CD4-positive, alpha-beta T cell treated with Interleukin-4 for 4 hours (primary cell): Measurements from ENCODE around the gene FOXC1.

Source experiments
- DNase-seq: peaks from one replicate; pipeline ENCODE4 v3.0.0-alpha.2; 2020

Gene FOXC1

GRCh38 chr6:1609648-1610496 is at the start of gene FOXC1:
FOXC1 (plus strand) TSS chr6:1609915; CDS start chr6:1610446, 531 bp downstream.
- DNase-seq: peak; percentile 19

DNA sequence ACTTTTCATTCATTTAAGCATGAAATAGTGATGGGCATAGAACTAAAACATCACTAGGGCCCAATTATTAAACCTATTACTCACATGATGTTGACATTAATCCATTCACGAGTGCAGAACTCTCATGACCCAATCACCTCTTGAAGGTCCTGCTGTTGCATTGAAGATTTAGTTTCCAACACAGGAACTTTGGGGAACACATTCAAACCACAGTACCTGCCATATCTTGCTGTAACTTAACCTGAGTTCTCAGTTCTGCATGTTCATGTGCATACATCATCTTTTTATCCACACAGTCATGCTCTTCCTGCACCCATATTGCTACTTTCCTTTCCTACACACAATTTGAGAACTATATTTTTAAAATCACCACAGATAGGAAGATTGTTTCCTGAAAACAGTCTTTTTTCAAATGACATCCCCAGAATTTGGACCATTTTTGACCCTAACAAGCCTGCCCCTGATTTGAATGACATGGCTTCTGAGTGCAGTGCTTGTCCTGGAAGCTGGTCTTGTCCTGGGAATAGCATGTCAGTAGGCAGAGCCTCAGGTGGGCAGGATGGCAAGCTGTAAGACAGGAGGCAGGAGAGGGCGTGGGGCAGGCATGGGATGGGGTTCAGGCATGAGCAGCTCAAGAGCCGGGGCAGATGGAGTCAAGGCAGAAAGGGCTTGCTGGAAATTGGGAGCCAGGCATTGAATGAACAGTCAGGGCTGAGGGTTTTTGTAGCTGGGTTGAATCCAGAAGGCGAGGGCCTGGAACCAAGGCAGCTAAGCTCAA is 49.2 kb upstream of the FOXC1 start:
- DNase-seq: no peak

GRCh38 chr6:1561355-1561754 is 48.4 kb upstream of the FOXC1 start:
- no peak for DNase-seq

GRCh38 chr6:1562171-1562955 is 47.4 kb upstream of the FOXC1 start:
- DNase-seq: no peak

DNA sequence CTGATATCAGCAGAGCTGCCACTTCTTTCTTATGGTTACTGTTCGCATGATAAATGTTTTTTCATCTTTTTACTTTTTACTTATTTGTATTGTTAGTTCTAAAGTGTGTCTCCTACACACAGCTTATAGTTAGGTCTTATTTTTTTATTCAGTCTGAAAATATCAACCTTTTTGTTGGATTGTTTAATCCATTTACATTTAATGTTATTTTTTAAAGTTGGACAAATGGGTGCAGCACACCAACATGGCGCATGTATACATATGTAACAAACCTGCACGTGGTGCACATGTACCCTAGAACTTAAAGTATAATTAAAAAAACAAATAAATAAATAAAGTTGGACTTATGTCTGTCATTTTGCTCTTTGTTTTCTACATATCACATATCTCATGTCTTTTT is 40.3 kb upstream of the FOXC1 start:
- DNase-seq: no peak

DNA sequence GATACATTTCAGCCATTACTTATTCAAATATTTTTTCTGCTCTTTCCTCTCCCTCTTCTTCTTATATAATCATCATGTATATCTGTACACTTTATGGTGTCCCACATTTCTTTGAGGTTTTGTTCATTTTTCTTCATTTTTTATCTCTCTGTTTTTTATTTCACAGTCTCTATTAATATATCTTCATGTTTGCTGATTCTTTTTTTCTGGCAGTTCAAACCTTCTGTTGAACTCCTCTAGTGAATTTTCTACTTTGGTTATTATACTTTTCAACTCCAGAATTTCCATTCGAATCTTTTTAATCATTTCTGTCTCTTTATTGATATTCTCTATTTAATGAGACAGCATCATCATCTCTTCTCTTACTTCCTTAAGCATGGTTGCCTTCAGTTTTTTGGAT is 38.9 kb upstream of the FOXC1 start:
- DNase-seq: no peak

DNA sequence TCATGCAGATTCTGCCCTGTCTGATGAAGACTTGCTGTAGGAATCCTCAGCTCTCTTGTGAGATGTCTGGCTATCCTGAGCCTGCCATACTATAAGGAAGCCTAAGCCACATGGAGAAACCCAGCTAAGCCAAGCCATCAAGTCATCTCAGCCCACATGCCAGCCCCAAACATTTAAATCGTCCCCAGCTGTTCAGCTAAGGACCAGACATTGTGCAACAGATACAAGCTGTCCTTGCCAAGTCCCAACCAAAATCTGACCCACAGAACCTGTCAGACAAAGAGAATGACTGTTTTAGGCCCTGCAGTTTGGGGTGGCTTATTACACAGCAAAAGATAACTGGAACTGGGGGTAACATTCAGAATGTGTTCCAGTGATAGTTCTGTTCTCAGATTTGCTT is 36.8 kb upstream of the FOXC1 start:
- DNase-seq: no peak

- DNase-seq: no peak
These were observed 35.5 kb upstream of the FOXC1 start for GRCh38 chr6:1574083-1574761.

GRCh38 chr6:1574890-1575209 is 34.9 kb upstream of the FOXC1 start:
- no peak for DNase-seq

DNA sequence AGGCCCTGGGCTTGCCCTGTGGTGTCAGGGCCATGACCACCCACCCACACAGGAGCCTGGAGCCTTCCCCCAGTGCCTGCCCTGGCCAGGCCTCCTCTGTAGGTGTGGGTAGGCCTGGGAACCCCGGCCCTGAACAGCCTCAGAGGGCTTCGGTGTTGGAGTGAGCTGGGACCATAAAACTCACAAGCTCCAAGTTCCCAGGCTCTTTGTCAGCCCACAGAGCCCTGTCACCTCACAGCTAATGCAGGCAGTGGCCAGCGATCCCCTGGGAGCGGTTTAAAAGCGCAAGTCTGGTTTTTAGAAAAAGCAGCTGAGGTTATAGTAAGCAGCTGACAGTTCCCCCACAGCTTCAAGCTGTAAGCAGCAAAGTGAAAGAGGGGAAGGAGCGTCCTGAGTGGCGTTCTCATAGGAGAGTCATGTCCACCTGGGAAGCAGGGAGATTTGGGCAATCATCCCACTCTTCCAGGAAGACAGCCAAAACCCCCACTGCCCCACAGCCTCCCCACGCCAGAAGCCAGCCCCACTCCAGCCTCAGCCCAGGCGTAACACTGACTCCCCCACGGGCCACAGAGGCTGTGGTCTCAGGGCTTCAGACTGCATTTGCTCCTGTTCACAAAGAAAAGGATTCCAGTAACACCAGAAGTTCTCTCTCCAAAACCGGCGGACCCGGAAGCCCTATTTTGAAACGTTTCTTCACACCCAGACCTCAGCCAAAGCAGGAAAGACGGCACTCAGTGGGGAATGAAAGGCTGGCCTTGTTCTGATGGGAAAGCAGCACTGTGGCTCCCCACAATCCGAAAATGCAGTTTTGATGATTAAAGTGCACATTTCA is 34.3 kb upstream of the FOXC1 start:
- no peak for DNase-seq

DNA sequence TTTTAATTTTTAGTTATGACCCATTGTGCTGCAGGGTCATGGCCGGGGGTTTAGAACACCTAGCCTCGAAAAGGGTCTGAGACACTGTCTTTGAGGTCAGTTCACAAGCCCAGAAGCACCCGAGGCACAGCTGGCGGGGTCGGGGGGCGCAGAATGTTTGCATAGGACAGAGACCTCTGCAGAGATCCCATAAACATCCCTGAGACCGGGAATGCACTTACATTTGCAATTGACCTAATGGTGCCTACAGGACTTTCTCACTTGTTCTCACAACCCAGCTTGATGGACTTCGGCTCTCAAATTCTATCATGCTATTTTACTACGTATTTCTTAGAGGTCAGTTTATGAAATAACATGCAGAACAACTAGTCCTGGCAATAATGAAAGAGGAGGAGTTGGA is 33.5 kb upstream of the FOXC1 start:
- no peak for DNase-seq

GRCh38 chr6:1576711-1577110 is 33.0 kb upstream of the FOXC1 start:
- DNase-seq: no peak

- no peak for DNase-seq
These were observed 32.5 kb upstream of the FOXC1 start for GRCh38 chr6:1577146-1577680.

DNA sequence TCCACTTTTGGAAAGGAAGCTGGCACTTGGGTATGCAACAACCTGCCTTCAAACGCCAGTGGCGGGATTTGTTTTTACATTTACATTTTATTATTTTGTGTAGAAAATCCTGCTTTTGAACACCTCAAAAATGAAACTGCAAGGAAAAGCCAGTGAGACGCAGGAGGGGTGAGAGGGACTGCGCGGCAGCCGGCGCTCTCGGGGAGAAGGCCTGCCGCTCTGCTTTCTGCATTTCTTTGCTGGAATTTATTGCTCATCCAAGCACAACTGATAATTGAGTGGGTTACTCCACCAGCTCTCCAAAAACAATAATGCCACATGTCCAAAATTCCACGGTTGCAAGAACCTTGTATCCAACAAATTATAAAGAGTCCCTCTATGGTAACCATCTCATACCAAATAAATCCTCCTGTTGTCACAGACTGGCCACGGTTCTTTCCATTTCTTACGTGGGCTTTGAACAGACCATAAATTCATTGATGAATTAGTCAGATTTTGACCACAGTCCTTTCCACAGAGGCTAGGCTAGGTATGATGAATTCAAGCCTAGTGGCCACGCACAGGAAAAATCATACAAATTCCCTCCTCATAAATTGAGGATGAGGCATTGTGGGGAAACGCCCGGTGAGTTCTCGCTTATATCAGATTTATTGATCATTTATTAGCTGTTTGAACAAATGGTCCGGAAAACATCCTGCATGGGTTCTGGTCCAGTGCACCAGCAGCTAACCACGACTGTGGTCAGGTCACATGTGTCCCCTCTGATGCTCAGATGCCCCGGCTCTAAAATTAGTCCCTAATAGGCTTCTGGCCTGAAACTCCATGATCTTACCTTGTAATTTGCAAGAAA is 31.6 kb upstream of the FOXC1 start:
- DNase-seq: no peak

DNA sequence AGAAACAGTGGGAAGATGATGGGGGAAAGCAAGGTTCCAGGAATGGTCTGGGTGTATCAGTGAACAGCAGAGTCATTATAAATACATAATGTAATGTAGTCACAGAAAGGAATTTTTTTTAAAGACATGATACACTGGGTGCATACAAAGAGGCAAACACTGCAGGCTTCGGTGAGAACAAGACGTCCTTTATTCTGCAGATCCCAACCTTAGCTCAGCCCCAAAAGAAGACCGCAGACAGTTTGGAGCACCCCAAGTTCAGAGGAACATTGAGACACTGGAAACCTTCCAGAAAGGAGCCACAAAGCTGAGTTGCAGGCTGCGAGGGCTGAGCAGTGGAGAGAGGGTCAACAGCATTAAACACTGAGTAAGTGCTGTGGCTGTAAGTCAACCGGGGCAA is 30.6 kb upstream of the FOXC1 start:
- no peak for DNase-seq

DNA sequence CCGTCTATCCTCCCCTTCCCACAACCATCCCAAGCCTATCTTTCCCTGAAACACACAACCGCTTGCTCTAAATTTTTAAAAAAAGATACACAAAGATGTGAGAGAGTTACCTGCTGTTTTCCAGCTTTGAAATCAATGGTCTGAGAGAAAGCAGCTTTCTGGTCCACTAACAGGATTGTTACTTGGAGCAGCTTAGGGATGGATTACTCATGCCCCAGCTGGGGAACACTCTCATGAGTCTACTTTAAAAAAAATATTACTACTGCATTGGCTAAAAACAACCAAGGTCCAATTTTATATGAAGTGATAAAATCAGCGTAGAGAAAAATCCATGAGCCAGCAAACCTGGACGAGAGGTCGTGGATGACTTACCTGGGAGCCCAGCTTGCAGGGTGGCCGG is 29.6 kb upstream of the FOXC1 start:
- no peak for DNase-seq

GRCh38 chr6:1580585-1580984 is 29.1 kb upstream of the FOXC1 start:
- DNase-seq: no peak

GRCh38 chr6:1581120-1581991 is 28.4 kb upstream of the FOXC1 start:
- no peak for DNase-seq

- DNase-seq: no peak
These were observed 25.6 kb upstream of the FOXC1 start for GRCh38 chr6:1584146-1584545.
